Tibial nerve (tissue), 4 donors: ENCODE data around the gene CIBAR2. TPM values are rescaled to one million over a fixed set of nuclear protein-coding genes. Genes with fewer than 3 reads are reported as not detected.
A peak's percentile ranks its signal among the peaks of the same experiment; 100 is the strongest.

ENCODE experiments used
- DNase-seq, 2 donors: peaks; one replicate each; pipeline ENCODE4 v3.0.0-alpha.2; 2019; ENCODE audit warnings: low spot score in 2 of 2
- H3K27ac ChIP-seq, 4 donors: fragments of 200-600 bp; sonication (generic) in 3 of 4; one replicate each; pipeline ENCODE4 v1.5.1; 2017 to 2019; ENCODE audit warnings: mild to moderate bottlenecking in 1 of 4
- H3K27me3 ChIP-seq, 2 donors: fragments of 200-600 bp; sonication (generic) in 1 of 2; one replicate each; pipeline versions ENCODE4 v1.5.1 to v1.6.0; 2017 to 2019
- H3K36me3 ChIP-seq, 3 donors: fragments of 200-600 bp; sonication (generic); one replicate each; pipeline ENCODE4 v1.5.1; 2018 to 2019
- H3K4me1 ChIP-seq, 4 donors: fragments of 200-600 bp; sonication (generic) in 3 of 4; one replicate each; pipeline ENCODE4 v1.5.1; 2017 to 2019
- H3K4me3 ChIP-seq, 4 donors: fragments of 200-600 bp; sonication (generic) in 3 of 4; one replicate each; pipeline ENCODE4 v1.5.1; 2017 to 2019; ENCODE audit warnings: mild to moderate bottlenecking in 1 of 4, moderate library complexity in 1 of 4
- H3K9me3 ChIP-seq, 4 donors: fragments of 200-600 bp; sonication (generic) in 3 of 4; one replicate each; pipeline ENCODE4 v1.5.1; 2017 to 2019
- EP300 ChIP-seq, 2 donors: sonication (generic); formaldehyde crosslinking; IDR thresholded peaks; one replicate each; pipeline ENCODE4 v1.6.1; 2017; ENCODE audit warnings: antibody characterized with exemption in 2 of 2, mild to moderate bottlenecking in 1 of 2
- POLR2A ChIP-seq, 2 donors: fragments of 450-650 bp; IDR thresholded peaks; one replicate each; pipeline ENCODE4 v1.6.1; 2017; ENCODE audit warnings: antibody characterized with exemption in 2 of 2, mild to moderate bottlenecking in 2 of 2, moderate library complexity in 2 of 2
- WGBS, 2 donors: methylation state at CpG; one replicate each; pipeline ENCODE4 v1.1.5; 2018; 5-methylcytosine and 5-hydroxymethylcytosine counted together
- total RNA-seq, 4 donors: library from RNA; depleted of rRNA; stranded (reverse); fragments of >200 nt; gene quantifications; one replicate each; pipeline ENCODE4 v1.1.0, GENCODE V29; 2016
- TF ChIP-seq, protein P1 (sequence below), 5 experiments: fragments of 200-600 bp in 3 of 5; fragments of 450-650 bp in 2 of 5; sonication (generic) in 3 of 5; IDR thresholded peaks; one replicate each; pipeline ENCODE4 v1.5.1; 2016 to 2019; ENCODE audit warnings: antibody characterized with exemption in 5 of 5, mild to moderate bottlenecking in 3 of 5, moderate library complexity in 2 of 5

Gene CIBAR2
- total RNA-seq, 4 donors from 2014 or later, result not detected

DNA sequence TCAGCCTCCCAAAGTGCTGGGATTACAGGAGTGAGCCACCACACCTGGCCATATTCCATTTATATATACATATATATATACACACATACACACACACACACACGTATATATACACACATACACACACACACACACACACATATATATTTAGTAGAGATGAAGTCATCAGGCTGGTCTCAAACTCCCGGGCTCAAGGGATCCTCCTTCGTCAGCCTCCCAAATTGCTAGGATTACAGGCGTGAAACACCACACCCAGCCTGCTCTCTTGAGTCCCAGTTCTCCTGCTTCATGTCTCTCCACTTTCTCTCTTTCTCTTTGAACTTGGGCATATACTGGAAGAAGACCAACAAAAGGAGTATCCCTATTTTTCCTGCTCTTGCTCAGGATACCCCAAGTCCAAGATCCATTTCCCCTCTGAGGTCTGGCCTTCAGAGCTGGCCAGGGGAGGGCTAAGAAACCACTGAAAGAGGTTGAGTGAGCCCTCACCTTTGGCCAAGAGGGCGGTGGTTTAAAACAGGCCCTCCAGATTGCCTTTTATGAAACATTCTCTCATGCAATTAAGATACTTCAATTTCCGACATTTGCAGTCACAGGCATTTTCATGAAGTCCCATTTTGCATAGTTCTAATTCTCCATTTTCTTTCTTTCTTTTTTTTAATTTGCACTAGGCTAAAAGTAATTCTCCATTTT is 37.9 kb downstream of the CIBAR2 start:
- no peak overlapping the region for H3K27ac ChIP-seq
- no peaks in the 10 kb centered on the region for H3K27me3 ChIP-seq
- DNase-seq, result no peak
- no peaks in the 10 kb centered on the region for H3K9me3 ChIP-seq
- peaks cover 0 to 83% (median 5%) of the 10 kb centered on the region in 3 donors for H3K36me3 ChIP-seq
- H3K4me3 ChIP-seq, result no peak overlapping the region
- TF ChIP-seq, protein P1, sequence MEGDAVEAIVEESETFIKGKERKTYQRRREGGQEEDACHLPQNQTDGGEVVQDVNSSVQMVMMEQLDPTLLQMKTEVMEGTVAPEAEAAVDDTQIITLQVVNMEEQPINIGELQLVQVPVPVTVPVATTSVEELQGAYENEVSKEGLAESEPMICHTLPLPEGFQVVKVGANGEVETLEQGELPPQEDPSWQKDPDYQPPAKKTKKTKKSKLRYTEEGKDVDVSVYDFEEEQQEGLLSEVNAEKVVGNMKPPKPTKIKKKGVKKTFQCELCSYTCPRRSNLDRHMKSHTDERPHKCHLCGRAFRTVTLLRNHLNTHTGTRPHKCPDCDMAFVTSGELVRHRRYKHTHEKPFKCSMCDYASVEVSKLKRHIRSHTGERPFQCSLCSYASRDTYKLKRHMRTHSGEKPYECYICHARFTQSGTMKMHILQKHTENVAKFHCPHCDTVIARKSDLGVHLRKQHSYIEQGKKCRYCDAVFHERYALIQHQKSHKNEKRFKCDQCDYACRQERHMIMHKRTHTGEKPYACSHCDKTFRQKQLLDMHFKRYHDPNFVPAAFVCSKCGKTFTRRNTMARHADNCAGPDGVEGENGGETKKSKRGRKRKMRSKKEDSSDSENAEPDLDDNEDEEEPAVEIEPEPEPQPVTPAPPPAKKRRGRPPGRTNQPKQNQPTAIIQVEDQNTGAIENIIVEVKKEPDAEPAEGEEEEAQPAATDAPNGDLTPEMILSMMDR (IDR thresholded peaks at IDR 0.05), result no peak
- no peak for TF ChIP-seq POLR2A (IDR thresholded peaks at IDR 0.05)
- TF ChIP-seq EP300 (IDR thresholded peaks at IDR 0.05), result no peak
- WGBS, 2 donors, result 90 to 94% methylated on average over 6 of the region's 6 CpGs
- H3K4me1 ChIP-seq, result no peaks in the 10 kb centered on the region

DNA sequence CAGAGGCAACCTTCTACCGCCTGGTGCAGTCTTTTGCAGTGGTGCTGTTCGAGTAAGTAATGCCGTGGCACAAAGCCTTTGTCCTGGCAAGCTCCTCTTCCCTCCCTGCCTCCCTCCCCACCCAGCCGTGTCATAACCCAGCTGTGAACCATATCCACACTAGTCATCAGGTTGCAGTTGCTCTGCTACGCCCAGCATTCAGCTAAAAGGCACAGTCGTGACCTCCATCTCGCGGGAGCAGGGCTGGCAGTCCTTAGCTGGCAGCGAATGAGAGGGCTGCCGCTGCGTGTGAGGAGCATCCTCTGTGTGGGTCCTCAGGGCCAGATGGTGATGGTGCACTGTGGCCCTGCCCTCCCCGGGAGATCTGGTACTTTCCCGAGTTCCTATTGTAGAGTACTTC is 39.3 kb downstream of the CIBAR2 start:
- TF ChIP-seq EP300 (IDR thresholded peaks at IDR 0.05), result no peak
- TF ChIP-seq, protein P1 (IDR thresholded peaks at IDR 0.05), result no peak
- no peak for TF ChIP-seq POLR2A (IDR thresholded peaks at IDR 0.05)
- H3K27ac ChIP-seq, result no peak overlapping the region
- DNase-seq, result no peak

DNA sequence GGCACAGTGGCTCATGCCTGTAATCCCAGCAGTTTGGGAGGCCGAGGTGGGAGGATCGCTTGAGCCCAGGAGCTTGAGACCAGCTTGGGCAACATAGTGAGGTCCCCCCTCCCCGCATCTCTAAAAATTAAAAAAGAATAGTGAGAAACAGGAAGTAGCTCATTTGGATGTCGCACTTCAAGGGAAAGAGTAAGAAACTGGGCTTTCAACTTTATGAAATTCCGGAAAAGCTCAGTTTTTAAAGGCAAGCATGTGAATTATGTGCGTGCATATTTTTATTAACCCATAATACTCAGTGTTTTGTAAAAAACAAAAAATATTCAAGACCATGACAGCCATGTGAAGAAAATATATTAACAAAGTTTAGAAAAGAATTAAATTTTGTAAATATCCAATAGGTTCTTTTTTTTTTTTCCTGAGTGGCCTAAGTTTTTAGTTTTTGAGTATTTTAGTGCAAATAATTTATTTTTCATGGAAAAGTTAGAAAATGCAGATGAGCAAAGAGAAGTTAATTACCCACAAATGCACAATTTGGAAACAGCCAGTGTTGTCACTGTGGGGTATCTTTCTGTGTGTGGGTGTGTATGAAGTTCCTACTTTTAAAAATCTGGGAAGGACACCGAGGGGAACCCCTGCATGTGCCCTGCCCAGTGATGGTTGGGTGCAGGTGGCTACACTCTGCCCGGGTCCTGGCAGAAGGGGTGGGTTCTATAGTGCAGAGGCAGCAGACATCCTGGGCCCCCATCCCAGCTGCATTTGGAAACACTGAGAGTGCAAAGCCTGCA is 40.0 kb downstream of the CIBAR2 start:
- H3K27ac ChIP-seq, result no peak overlapping the region

More for the DNA sequence above, 39.3 kb downstream of the CIBAR2 start:
- H3K9me3 ChIP-seq, result no peaks in the 10 kb centered on the region
- no peaks in the 10 kb centered on the region for H3K27me3 ChIP-seq
- H3K36me3 ChIP-seq, result peaks cover 0 to 82% (median 12%) of the 10 kb centered on the region in 3 donors
- H3K4me1 ChIP-seq, result no peaks in the 10 kb centered on the region
- no peak overlapping the region for H3K4me3 ChIP-seq
- WGBS, 2 donors, result 53 to 61% methylated on average over 12 to 13 of the region's 13 CpGs

DNA sequence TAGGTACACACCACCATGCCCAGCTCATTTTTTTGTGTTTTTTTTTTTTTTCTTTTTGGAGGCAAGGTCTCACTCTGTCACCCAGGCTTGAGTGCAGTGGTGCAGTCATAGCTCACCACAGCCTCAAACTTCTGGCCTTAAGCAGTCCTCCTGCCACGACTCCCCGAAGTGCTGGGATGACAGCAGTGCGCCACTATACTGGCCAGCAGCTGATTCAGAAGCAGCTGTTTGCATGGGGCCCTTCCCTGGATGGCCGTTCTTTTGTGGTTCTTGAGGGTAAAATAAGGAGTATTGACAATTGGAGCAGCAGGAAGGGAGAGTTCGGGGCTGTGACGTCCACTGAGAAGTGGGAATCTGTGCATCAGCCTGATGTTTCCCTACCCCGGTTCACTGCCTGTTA is 43.1 kb downstream of the CIBAR2 start:
- Histone ChIP-seq H3K27me3 (no peaks in the 10 kb centered on the region), H3K4me3 (no peak overlapping the region), H3K9me3 (no peaks in the 10 kb centered on the region), H3K27ac (peak overlapping the region in 2 of 4 donors; percentile 24 to 55), H3K4me1 (no peaks in the 10 kb centered on the region), H3K36me3 (peaks cover 0 to 67% (median 12%) of the 10 kb centered on the region in 3 donors)
- WGBS, 2 donors, result 82 to 88% methylated on average over 7 of the region's 7 CpGs
- DNase-seq, result no peak
- TF ChIP-seq, protein P1 (IDR thresholded peaks at IDR 0.05), result no peak
- TF ChIP-seq EP300 (IDR thresholded peaks at IDR 0.05), result no peak
- TF ChIP-seq POLR2A (IDR thresholded peaks at IDR 0.05), result no peak

More for the DNA sequence above, 40.0 kb downstream of the CIBAR2 start:
- DNase-seq, result no peak
- TF ChIP-seq, protein P1 (IDR thresholded peaks at IDR 0.05), result no peak
- TF ChIP-seq POLR2A (IDR thresholded peaks at IDR 0.05) (no peak), EP300 (IDR thresholded peaks at IDR 0.05) (no peak)
- H3K4me1 ChIP-seq, result no peaks in the 10 kb centered on the region
- 78% methylated on average over 8 of the region's 8 CpGs for WGBS, 2 donors
- no peak overlapping the region for H3K4me3 ChIP-seq
- peaks cover 0 to 82% (median 12%) of the 10 kb centered on the region in 3 donors for H3K36me3 ChIP-seq
- no peaks in the 10 kb centered on the region for H3K9me3 ChIP-seq
- no peaks in the 10 kb centered on the region for H3K27me3 ChIP-seq

DNA sequence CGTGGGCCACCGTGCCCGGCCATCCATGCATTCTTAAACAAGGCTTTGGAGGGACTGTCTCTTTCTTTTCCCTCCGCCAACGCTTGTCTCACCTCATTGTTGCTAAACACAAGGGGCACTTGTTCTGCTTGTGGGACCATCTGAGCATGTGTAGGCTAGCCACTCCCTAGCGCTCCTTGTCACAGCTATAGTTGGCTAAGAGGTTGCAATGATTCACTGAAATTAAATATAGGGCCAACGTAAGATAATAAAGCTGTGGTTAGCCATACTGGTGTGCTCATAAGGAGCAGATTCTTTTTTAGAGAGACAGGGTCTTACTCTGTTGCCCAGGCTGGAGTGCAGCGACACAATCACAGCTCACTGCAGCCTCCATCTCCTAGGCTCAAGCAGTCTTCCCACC is 43.5 kb downstream of the CIBAR2 start:
- no peaks in the 10 kb centered on the region for H3K27me3 ChIP-seq
- 44 to 63% methylated on average over 8 of the region's 8 CpGs for whole genome bisulfite sequencing, 2 donors
- H3K27ac ChIP-seq, result peak overlapping the region in 2 of 4 donors; percentile 24 to 55
- H3K4me3 ChIP-seq, result no peak overlapping the region
- peaks cover 0 to under 1% (median 0%) of the 10 kb centered on the region in 4 donors for H3K4me1 ChIP-seq
- H3K36me3 ChIP-seq, result peaks cover 0 to 65% (median 12%) of the 10 kb centered on the region in 3 donors
- H3K9me3 ChIP-seq, result no peaks in the 10 kb centered on the region
- TF ChIP-seq POLR2A (IDR thresholded peaks at IDR 0.05) (no peak), EP300 (IDR thresholded peaks at IDR 0.05) (no peak)
- TF ChIP-seq, protein P1 (IDR thresholded peaks at IDR 0.05), result no peak
- DNase-seq, result no peak
